ENCODE data around the gene SLC16A12. TPM values are rescaled to one million over a fixed set of nuclear protein-coding genes. Genes with fewer than 3 reads are reported as not detected.
A peak's percentile ranks its signal among the peaks of the same experiment; 100 is the strongest.

SLC16A12 gene
- total RNA-seq, 1 donor, result under 0.01 TPM

DNA sequence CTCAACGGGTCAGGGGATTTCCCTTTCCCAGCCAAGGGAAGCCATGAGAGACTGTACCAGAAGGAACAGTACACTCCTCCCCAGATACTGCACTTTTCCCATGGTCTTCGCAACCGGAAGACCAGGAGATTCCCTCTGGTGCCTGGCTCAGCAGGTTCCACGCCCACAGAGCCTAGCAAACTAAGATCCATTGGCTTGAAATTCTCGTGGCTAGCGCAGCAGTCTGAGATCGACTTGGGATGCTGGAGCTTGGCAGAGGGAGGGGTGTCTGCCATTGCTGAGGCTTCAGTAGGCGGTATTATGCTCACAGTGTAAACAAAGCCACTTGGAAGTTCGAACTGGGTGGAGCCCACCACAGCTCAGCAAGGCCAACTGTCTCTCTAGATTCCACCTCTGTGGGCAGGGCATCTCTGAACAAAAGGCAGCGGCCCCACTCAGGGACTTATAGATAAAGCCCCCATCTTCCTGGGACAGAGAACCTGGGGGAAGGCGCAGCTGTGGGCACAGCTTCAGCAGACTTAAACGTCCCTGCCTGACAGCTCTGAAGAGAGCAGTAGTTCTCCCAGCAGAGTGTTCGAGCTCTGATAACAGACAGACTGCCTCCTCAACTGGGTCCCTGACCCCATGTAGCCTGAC is 29.6 kb downstream of the SLC16A12 start:
- Histone ChIP-seq H3K9me3 (ENCODE audit: low read depth, low read length) (no peaks in the 10 kb centered on the region), H3K79me2 (ENCODE audit: insufficient read depth, low read length) (no peaks in the 10 kb centered on the region), H4K20me1 (ENCODE audit: insufficient read depth, low read length) (no peaks in the 10 kb centered on the region), H3K27ac (ENCODE audit: low read depth, low read length) (no peak overlapping the region), H3K4me3 (ENCODE audit: insufficient read depth, low read length) (no peak overlapping the region), H3K4me2 (ENCODE audit: insufficient read depth, low read length) (no peak overlapping the region), H2AFZ (ENCODE audit: low read length) (no peak overlapping the region), H3K27me3 (ENCODE audit: insufficient read depth, low read length) (no peaks in the 10 kb centered on the region), H3K4me1 (ENCODE audit: insufficient read depth, low read length) (peaks cover 8% of the 10 kb centered on the region), H3K36me3 (ENCODE audit: insufficient read depth, low read length) (no peaks in the 10 kb centered on the region)
- TF ChIP-seq CTCF (IDR thresholded peaks at IDR 0.05; ENCODE audit: extremely low read depth, low read depth, low read length), result no peak
- DNase-seq (ENCODE audit: insufficient read length, low spot score, missing footprints), result no peak

GRCh38 chr10:89504691-89505090 is 30.7 kb downstream of the SLC16A12 start:
- no peaks in the 10 kb centered on the region for H3K27me3 ChIP-seq (ENCODE audit: insufficient read depth, low read length)
- H3K4me1 ChIP-seq (ENCODE audit: insufficient read depth, low read length), result peaks cover 8% of the 10 kb centered on the region
- no peaks in the 10 kb centered on the region for H3K9me3 ChIP-seq (ENCODE audit: low read depth, low read length)
- H3K79me2 ChIP-seq (ENCODE audit: insufficient read depth, low read length), result no peaks in the 10 kb centered on the region
- no peaks in the 10 kb centered on the region for H4K20me1 ChIP-seq (ENCODE audit: insufficient read depth, low read length)
- DNase-seq (ENCODE audit: insufficient read length, low spot score, missing footprints), result no peak
- H3K4me3 ChIP-seq (ENCODE audit: insufficient read depth, low read length), result no peak overlapping the region
- no peak overlapping the region for H3K4me2 ChIP-seq (ENCODE audit: insufficient read depth, low read length)
- H3K36me3 ChIP-seq (ENCODE audit: insufficient read depth, low read length), result no peaks in the 10 kb centered on the region
- TF ChIP-seq CTCF (IDR thresholded peaks at IDR 0.05; ENCODE audit: extremely low read depth, low read depth, low read length), result no peak
- no peak overlapping the region for H3K27ac ChIP-seq (ENCODE audit: low read depth, low read length)
- H2AFZ ChIP-seq (ENCODE audit: low read length), result no peak overlapping the region

- Histone ChIP-seq H3K36me3 (ENCODE audit: insufficient read depth, low read length) (no peaks in the 10 kb centered on the region), H3K4me2 (ENCODE audit: insufficient read depth, low read length) (no peak overlapping the region), H3K9me3 (ENCODE audit: low read depth, low read length) (no peaks in the 10 kb centered on the region), H4K20me1 (ENCODE audit: insufficient read depth, low read length) (no peaks in the 10 kb centered on the region), H3K27me3 (ENCODE audit: insufficient read depth, low read length) (no peaks in the 10 kb centered on the region), H3K4me1 (ENCODE audit: insufficient read depth, low read length) (peaks cover 8% of the 10 kb centered on the region), H2AFZ (ENCODE audit: low read length) (no peak overlapping the region), H3K4me3 (ENCODE audit: insufficient read depth, low read length) (no peak overlapping the region), H3K27ac (ENCODE audit: low read depth, low read length) (peak overlapping the region; percentile 0), H3K79me2 (ENCODE audit: insufficient read depth, low read length) (no peaks in the 10 kb centered on the region)
- no peak for DNase-seq (ENCODE audit: insufficient read length, low spot score, missing footprints)
- TF ChIP-seq CTCF (IDR thresholded peaks at IDR 0.05; ENCODE audit: extremely low read depth, low read depth, low read length), result no peak
Observed at GRCh38 chr10:89503652-89504370, 31.6 kb downstream of the SLC16A12 start.

GRCh38 chr10:89503151-89503550 is 32.2 kb downstream of the SLC16A12 start:
- no peaks in the 10 kb centered on the region for H3K9me3 ChIP-seq (ENCODE audit: low read depth, low read length)
- no peaks in the 10 kb centered on the region for H3K36me3 ChIP-seq (ENCODE audit: insufficient read depth, low read length)
- H3K4me3 ChIP-seq (ENCODE audit: insufficient read depth, low read length), result no peak overlapping the region
- DNase-seq (ENCODE audit: insufficient read length, low spot score, missing footprints), result no peak
- peaks cover 8% of the 10 kb centered on the region for H3K4me1 ChIP-seq (ENCODE audit: insufficient read depth, low read length)
- H3K27me3 ChIP-seq (ENCODE audit: insufficient read depth, low read length), result no peaks in the 10 kb centered on the region
- H2AFZ ChIP-seq (ENCODE audit: low read length), result no peak overlapping the region
- TF ChIP-seq CTCF (IDR thresholded peaks at IDR 0.05; ENCODE audit: extremely low read depth, low read depth, low read length), result no peak
- no peak overlapping the region for H3K27ac ChIP-seq (ENCODE audit: low read depth, low read length)
- no peak overlapping the region for H3K4me2 ChIP-seq (ENCODE audit: insufficient read depth, low read length)
- no peaks in the 10 kb centered on the region for H3K79me2 ChIP-seq (ENCODE audit: insufficient read depth, low read length)
- H4K20me1 ChIP-seq (ENCODE audit: insufficient read depth, low read length), result no peaks in the 10 kb centered on the region

Data from osteoblast (primary cell).